GM19240 (cell line): ENCODE data around the gene SPOCK2.

Experiments used
- DNase-seq: peaks from one replicate; pipeline ENCODE4 v3.0.0; 2011; ENCODE audit warnings: low spot score; ENCODE audit not compliant: insufficient read length

The SPOCK2 gene

GRCh38 chr10:72058989-72059842, 29.1 kb downstream of the SPOCK2 start:
- no peak for DNase-seq

- DNase-seq, result no peak
These were observed 29.9 kb downstream of the SPOCK2 start for GRCh38 chr10:72058347-72058898.

GRCh38 chr10:72056932-72057751, 31.2 kb downstream of the SPOCK2 start:
- no peak for DNase-seq

GRCh38 chr10:72056113-72056512, 32.2 kb downstream of the SPOCK2 start:
- DNase-seq, result no peak

DNA sequence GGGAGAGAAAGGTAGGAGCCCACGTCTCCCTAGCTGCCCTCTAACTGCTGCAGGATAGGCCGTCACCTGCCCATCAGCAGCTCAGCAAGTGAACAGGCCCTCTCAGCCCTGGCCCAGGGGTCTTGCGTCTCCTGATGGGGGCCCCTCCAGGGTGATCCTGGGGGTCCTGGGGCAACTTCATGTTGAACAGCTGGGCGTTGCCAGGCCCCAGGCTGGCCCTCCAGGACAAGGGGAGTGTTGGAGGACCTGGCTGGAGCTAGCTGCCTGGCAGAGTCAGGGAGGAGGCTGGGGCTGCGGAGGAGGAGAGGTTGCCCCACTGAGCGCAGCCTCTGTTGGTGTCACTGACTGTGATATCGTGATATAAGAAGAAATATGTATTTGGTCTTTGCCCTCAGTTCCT, 34.7 kb downstream of the SPOCK2 start:
- DNase-seq, result no peak

DNA sequence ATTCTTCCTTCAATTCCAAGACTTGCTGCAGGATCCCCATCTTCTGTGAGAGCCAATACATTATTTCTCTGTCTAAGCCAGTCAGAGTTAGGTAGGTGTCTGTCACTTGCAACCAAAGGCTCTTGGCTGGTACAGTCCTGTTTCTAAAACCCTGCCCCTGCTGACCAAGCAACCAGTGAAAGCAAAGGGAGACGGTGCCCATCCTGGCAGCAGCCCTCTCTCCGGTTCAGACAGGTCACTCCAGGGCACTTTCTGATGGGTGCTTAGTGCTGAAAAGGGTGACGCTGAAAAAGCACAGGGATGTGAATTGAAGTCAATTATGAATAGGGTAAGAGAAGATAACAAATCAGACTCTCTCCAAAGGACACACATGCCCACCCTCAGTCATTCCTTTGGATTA, 37.5 kb downstream of the SPOCK2 start:
- no peak for DNase-seq

DNA sequence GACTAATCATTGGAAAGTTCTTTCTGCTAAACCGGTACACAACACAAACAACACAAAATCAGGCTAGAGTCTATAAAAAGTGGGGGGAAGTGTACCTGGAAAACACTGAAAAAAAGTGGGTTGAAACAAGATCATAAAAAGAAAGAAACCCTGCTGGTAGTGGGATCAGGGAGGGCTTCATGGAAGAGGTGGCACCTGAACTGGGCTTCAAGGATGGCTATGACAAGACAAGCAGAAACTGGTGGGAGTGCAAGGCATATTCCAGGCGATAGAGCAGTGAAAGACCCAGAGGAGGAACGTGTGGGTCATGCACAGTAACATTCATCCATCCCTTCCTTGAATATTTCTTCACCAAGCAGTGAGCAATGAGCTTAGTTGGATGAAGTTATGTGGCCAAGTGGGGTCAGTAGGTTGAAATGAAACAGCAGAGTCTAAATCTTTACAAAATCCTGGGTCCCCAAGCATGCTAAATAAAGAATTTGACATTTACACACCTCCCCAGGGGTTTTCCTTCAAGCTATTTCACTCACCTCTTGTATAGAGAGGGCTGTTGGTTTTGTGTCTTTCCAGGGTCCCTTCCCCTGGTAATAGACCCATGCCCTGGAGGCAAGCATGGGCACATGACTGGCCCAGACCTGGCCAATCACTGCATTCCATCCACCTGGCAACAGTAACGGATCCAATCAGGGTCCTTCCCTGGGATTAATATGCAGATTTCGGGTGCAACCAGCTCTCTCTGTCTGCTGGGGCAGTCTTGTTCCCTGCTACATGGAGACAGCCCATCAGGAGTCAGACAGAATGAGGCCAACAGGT, 38.2 kb downstream of the SPOCK2 start:
- no peak for DNase-seq

- no peak for DNase-seq
These were observed 38.9 kb downstream of the SPOCK2 start for GRCh38 chr10:72049472-72049871.

DNA sequence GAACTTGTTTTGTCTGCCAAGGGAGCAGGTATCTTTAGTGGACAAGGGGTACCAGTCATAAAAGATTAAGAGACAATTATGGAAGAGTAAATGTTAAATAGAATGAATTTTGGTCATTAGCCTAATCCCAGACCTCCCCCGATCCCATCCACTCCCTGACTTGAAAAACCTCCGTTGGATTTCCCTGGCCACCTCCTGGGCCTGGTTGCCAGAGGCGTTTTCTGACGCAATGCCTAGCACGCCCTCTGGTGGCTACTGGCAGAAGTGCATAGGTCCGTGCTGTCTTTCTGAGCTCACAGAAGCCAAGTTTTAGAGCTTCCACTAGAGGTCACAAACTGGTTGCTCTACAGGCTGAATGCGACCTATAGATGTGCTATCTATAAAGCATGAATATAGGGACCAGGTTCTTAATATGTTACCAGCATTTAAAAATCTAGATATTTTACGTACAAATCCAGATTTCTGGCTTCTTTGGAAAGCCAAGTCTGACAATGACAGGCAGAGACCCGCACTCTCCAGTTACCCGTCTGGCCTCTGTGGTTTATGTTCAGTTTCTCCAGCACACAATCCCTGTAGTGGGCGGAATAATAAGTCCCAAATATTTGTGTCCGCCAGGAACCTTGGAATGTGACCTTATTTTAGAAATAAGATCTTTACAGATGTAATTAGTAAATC, 39.8 kb downstream of the SPOCK2 start:
- peak; percentile 97 for DNase-seq

DNA sequence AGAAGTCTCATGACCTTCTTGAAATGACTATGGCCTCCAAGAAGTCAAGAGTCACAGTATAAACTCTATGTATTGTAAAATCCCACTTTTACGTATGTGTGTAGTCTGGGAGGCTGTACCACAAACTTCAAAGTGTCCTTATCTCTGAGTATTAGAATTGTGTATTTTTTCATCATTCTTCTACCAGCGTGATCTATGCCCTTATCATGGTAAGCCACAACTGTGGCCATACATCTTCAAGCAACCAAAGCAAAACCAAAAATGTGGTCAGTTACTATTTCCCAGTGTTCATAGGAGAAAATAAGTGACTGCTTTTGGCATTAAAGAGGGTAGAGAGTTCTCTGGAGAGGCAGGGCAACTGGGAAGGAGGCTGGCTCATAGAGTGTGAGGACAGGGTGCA, 42.8 kb downstream of the SPOCK2 start:
- no peak for DNase-seq

DNA sequence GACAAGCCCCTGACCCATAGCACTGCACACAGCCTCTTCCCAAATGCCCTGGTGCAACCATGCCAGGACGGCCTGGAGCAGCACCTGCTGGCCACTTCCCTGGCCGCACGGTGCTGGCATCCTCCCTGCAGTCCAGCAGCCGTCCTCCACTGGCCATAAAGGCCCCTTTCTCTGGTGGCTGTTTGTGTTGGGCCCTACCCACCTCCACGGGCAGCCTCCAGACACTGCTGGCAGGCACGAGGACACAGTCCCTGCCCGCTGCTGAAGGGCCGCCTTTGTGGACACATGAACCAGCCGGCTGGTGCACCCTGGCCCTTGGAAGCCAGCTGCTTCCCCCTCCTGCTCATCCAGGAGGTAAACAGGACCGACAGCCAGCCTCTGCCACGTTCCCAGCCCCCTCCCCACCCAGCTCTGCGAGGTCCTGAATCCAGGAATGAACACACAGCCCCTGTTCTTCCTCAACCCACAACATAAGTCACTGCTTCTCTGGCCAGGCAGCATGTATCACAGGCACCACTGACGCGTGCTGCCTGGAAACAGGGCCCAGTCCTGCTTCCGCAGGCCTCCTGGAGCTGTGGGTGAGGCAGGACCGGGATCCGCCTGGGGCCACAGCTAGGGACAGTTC, 43.8 kb downstream of the SPOCK2 start:
- DNase-seq, result no peak

DNA sequence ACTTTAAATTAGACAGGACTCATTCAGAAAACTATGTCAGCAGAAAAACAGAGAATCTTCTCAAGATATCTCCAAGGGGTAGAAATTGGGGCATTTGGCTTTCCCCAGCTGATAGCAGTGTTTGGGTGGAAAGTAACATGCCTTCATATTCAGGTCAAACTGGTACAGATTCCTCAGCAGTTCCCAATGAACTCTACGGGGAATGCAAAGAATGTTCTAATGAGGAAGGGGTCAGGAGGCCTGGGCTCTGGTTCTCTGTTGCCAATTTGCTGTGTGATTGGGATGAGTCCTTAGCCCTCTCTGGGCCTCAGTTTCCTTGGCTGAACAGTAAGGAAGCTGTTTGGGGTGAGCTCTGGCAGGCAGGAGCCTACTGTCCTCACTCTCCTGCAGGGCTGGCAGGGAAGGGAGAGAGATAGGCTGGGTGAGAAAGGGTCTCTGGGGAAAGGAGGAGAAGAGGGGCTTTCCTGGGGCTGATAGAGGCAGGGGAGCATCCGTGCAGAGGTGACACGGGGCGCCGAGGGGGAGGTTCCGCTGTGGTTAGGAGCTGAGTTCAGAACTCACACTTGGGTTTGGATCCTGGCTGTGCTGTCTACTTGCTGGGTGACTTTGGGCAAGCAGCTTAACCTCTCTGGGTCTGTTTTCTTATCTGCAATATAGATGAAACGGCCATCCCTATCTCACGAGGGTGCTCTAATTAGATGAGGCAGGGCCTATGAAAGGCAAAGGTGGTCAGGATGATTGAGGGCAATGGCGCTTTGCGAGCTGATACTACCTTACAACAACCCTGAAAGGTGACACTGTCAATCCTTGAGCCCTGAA, 45.1 kb downstream of the SPOCK2 start:
- no peak for DNase-seq

GRCh38 chr10:72041491-72041890, 46.9 kb downstream of the SPOCK2 start:
- no peak for DNase-seq

GRCh38 chr10:72039377-72039776, 49.0 kb downstream of the SPOCK2 start:
- no peak for DNase-seq

DNA sequence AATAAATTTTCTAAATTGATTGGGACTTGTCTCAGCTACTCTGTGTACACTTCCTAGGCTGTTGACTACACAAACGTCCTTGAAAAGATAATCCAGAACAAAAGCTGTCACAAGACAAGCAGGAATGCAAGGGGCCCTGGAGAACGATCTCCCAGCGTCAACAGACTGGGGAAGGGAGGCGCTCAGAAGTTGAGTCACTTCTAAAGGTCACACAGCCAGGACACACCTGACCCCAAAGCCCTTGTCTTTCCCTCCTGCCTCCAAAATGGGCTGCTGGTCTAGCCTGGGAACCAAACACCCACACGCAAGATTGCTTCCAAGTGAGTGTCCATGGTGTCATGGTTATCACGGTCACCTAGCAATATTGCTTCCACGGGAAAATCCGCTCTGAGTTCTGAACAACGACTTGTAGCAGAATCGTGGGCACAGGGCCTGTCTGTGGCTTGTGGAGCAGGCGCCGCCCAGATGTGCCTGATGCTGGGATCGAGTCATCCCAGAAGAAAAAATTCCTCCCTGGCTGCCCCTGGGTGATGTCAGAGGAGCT, 49.8 kb downstream of the SPOCK2 start:
- DNase-seq, result no peak

DNA sequence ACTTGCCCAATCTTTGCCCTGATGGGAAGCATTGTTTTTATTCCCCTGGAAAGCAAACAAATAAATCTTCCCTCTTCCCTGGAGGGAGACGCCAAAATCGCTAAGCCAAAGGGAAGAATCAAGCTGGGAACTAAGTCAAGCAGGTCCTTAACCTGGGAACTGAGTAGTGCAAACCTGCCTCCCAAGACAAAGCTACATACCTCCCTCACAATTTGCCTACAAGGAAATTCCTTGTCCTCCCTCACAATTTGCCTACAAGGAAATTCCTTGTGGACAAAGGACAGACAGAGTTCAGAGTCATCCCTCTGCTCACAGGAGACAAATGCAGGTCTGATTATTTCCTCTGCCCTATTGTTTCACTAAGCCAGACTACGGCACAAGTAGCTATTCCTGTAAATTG, 50.5 kb downstream of the SPOCK2 start:
- no peak for DNase-seq

DNA sequence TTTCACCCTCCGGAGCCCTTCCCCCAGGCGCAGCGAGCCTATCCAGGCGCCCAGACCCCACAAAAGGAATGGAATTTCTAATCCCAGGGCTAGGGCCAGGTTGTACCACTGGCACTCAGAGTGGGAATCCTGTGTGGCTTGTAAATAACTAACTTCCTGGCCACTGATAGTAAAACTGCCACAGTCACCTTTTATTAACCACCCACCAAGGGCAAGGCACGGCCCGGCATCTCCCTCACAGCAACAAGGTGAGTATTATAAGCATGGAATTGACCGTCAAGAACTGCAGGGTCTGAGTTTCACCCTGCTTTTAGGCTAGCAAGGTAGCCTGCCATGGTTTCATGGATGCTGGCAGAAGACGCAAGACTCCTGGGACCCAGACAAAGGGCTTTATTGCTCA, 51.1 kb downstream of the SPOCK2 start:
- DNase-seq, result no peak

- DNase-seq, result no peak
These were observed 53.0 kb downstream of the SPOCK2 start for GRCh38 chr10:72035252-72035887.

DNA sequence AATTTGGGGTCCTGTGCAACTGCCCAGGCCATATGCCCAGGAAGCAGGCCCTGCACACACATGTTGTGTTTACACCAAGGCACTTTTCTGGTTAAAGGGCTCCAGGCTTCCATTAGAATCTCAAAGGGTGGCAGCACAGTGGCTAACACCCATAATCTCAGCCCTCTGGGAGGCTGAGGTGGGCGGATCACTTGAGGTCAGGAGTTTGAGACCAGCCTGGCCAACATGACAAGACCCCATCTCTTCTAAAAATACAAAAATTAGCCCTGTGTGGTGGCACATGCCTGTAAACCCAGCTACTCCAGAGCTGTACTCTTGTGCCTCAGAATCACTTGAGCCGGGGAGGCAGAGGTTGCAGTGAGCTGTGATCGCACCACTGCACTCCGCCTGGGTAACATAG, 53.6 kb downstream of the SPOCK2 start:
- no peak for DNase-seq
